Keratinocyte (primary cell): ENCODE measurements around the gene PYROXD2. TPM values are rescaled to one million over a fixed set of nuclear protein-coding genes. Genes with fewer than 3 reads are reported as not detected.

Experiments used
- DNase-seq: peaks from one replicate; pipeline ENCODE4 v3.0.0-alpha.2; 2011; ENCODE audit warnings: low read depth, missing footprints, low spot score
- FAIRE-seq: peaks from 2 replicates; lab custom pipeline; 2011; peaks lifted over from hg19 to GRCh38; lab: Jason Lieb, UNC
- H2AFZ ChIP-seq: 2 replicates; pipeline ENCODE4 v1.6.0; 2012; ENCODE audit warnings: low read length, control low read depth, inconsistent platforms; ENCODE audit not compliant: control insufficient read depth
- H3K27ac ChIP-seq: 2 replicates; pipeline ENCODE4 v1.5.1; 2011; ENCODE audit warnings: low read length; ENCODE audit not compliant: control insufficient read depth, insufficient read depth
- H3K27me3 ChIP-seq: 3 replicates; pipeline ENCODE4 v1.6.0; 2011; ENCODE audit warnings: low read length; ENCODE audit not compliant: control insufficient read depth, insufficient read depth; ENCODE audit errors: extremely low read depth
- H3K36me3 ChIP-seq, 2 experiments: 2 replicates in 1 of 2; 3 replicates in 1 of 2; pipeline ENCODE4 v1.5.1; 2011; ENCODE audit warnings: low read length in 2 of 2, mild to moderate bottlenecking in 1 of 2; ENCODE audit not compliant: control insufficient read depth in 2 of 2, insufficient read depth in 2 of 2; ENCODE audit errors: extremely low read depth in 1 of 2
- H3K4me1 ChIP-seq: 3 replicates; pipeline ENCODE4 v1.5.1; 2011; ENCODE audit warnings: low read length; ENCODE audit not compliant: control insufficient read depth, insufficient read depth; ENCODE audit errors: extremely low read depth
- H3K4me2 ChIP-seq: 3 replicates; pipeline ENCODE4 v1.6.0; 2011; ENCODE audit warnings: low read depth, low read length; ENCODE audit not compliant: control insufficient read depth, insufficient read depth; ENCODE audit errors: extremely low read depth
- H3K4me3 ChIP-seq, 3 experiments: fragments of 200-600 bp in 1 of 3; sonication (generic) in 1 of 3; 2 replicates in 2 of 3; 3 replicates in 1 of 3; pipeline ENCODE4 v1.5.1; 2011 to 2016; ENCODE audit warnings: low read length in 3 of 3, mild to moderate bottlenecking in 3 of 3, control low read depth in 2 of 3, inconsistent platforms in 1 of 3, low read depth in 1 of 3, mixed read lengths in 1 of 3, mixed run types in 1 of 3, moderate library complexity in 1 of 3; ENCODE audit not compliant: control insufficient read depth in 2 of 3, insufficient read depth in 2 of 3; ENCODE audit errors: extremely low read depth in 1 of 3
- H3K79me2 ChIP-seq: 2 replicates; pipeline ENCODE4 v1.6.0; 2012; ENCODE audit warnings: low read length; ENCODE audit not compliant: control insufficient read depth, insufficient read depth
- H3K9ac ChIP-seq: 3 replicates; pipeline ENCODE4 v1.6.0; 2011; ENCODE audit warnings: low read length; ENCODE audit not compliant: control insufficient read depth, insufficient read depth; ENCODE audit errors: extremely low read depth
- H3K9me1 ChIP-seq: 3 replicates; pipeline ENCODE4 v1.6.0; 2011; ENCODE audit warnings: low read length; ENCODE audit not compliant: control insufficient read depth, insufficient read depth; ENCODE audit errors: extremely low read depth
- H3K9me3 ChIP-seq: 2 replicates; pipeline ENCODE4 v1.5.1; 2012; ENCODE audit warnings: low read depth, low read length; ENCODE audit not compliant: control insufficient read depth
- H4K20me1 ChIP-seq: 3 replicates; pipeline ENCODE4 v1.6.0; 2011; ENCODE audit warnings: low read length; ENCODE audit not compliant: control insufficient read depth, insufficient read depth; ENCODE audit errors: extremely low read depth
- EZH2 ChIP-seq: IDR thresholded peaks from one replicate; pipeline ENCODE4 v1.6.1; 2012; ENCODE audit warnings: inconsistent platforms, mild to moderate bottlenecking, low read length, moderate library complexity
- dilution Hi-C: fragments of 300-500 bp; cut with MboI; formaldehyde crosslinking; loops from one replicate; pipeline ENCODE4 v1.7.0; 2020; ENCODE audit warnings: low sequenced_read_pairs; ENCODE audit not compliant: extremely low pct_ligation_motif_present
- polyA plus RNA-seq, 5 experiments: library from polyadenylated mRNA; depleted of rRNA in 3 of 5; stranded (reverse) in 3 of 5; stranded (forward) in 1 of 5; unstranded in 1 of 5; fragments of >200 nt; gene quantifications; 1 replicate in 1 of 5; 2 replicates in 3 of 5; 3 replicates in 1 of 5; pipeline versions ENCODE4 v1.2.1 to v1.2.3, GENCODE V29; 2011 to 2012; ENCODE audit warnings: missing spikeins in 2 of 5, low read depth in 1 of 5, low replicate concordance in 1 of 5
- TF ChIP-seq, protein P1 (sequence below), 3 experiments: IDR thresholded peaks in 1 of 3; conservative IDR thresholded peaks in 1 of 3; optimal IDR thresholded peaks in 1 of 3; 2 replicates in 2 of 3; 3 replicates in 1 of 3; pipeline versions ENCODE3 to v1.5.1; 2011; ENCODE audit warnings: low read length in 3 of 3, mild to moderate bottlenecking in 3 of 3, moderate library complexity in 2 of 3, control low read depth in 1 of 3, inconsistent platforms in 1 of 3; ENCODE audit not compliant: insufficient read depth in 2 of 3; ENCODE audit errors: extremely low read depth in 1 of 3

PYROXD2 gene
- polyA plus RNA-seq, 1 donor (not counting 4 experiments of a cell fraction or from before 2014, with no cell fraction given) = 4.4 TPM

DNA sequence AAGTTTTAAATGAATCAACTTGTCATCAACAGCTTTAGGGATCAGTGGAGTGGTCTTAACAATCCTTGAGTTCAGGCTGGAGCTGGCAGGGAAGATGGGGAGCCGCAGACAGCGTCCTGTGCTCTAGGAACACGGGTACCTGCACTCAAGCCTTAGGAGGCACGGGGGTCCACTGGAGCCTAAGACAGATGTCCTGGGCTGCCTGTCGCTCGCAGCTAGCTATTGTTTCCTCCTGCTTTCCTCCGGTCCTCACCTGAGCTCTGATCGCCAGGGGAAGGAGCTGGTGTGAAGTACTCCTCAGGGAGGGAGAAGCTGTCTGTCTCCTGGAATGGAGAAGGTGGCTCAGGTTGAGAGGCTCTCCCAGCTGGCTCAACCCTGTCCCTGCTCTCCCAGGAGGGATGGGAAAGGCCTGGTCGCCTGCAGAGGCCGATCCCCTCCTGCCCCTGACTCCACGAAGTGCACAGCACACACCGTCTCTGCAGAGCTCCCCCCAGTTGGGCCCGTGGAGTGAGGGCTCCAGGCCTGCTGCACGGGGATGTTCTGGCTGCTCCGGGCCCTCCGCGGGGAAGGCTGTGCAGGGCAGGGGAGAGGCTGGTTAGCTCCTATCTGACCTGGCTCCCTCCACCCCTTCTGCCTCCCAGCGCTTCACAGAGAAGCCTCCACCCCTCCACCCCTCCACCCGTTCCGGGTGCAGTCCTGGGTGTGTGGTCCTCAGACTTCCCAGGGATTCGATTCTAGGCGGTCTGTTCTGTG, 14.5 kb upstream of the PYROXD2 start:
- Histone ChIP-seq H3K9ac (no peak overlapping the region), H3K4me3 (no peak overlapping the region), H3K4me1 (peaks cover 6% of the 10 kb centered on the region), H3K9me1 (no peaks in the 10 kb centered on the region), H2AFZ (no peak overlapping the region), H3K27ac (no peak overlapping the region), H4K20me1 (no peaks in the 10 kb centered on the region), H3K4me2 (no peak overlapping the region), H3K9me3 (no peaks in the 10 kb centered on the region), H3K27me3 (no peaks in the 10 kb centered on the region), H3K36me3 (peaks cover 10 to 34% of the 10 kb centered on the region in 2 experiments), H3K79me2 (no peaks in the 10 kb centered on the region)
- dilution Hi-C loops = no loop called here
- FAIRE-seq (no peak), DNase-seq (no peak)
- TF ChIP-seq, protein P1, sequence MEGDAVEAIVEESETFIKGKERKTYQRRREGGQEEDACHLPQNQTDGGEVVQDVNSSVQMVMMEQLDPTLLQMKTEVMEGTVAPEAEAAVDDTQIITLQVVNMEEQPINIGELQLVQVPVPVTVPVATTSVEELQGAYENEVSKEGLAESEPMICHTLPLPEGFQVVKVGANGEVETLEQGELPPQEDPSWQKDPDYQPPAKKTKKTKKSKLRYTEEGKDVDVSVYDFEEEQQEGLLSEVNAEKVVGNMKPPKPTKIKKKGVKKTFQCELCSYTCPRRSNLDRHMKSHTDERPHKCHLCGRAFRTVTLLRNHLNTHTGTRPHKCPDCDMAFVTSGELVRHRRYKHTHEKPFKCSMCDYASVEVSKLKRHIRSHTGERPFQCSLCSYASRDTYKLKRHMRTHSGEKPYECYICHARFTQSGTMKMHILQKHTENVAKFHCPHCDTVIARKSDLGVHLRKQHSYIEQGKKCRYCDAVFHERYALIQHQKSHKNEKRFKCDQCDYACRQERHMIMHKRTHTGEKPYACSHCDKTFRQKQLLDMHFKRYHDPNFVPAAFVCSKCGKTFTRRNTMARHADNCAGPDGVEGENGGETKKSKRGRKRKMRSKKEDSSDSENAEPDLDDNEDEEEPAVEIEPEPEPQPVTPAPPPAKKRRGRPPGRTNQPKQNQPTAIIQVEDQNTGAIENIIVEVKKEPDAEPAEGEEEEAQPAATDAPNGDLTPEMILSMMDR (optimal IDR thresholded peaks at IDR 0.05 in 1 of 3, IDR thresholded peaks at IDR 0.05 in 1 of 3, conservative IDR thresholded peaks at IDR 0.05 in 1 of 3; ENCODE audit: extremely low read depth in 1 of 3, insufficient read depth in 2 of 3, low read length in 3 of 3) = no peak
- TF ChIP-seq EZH2 = no peak

DNA sequence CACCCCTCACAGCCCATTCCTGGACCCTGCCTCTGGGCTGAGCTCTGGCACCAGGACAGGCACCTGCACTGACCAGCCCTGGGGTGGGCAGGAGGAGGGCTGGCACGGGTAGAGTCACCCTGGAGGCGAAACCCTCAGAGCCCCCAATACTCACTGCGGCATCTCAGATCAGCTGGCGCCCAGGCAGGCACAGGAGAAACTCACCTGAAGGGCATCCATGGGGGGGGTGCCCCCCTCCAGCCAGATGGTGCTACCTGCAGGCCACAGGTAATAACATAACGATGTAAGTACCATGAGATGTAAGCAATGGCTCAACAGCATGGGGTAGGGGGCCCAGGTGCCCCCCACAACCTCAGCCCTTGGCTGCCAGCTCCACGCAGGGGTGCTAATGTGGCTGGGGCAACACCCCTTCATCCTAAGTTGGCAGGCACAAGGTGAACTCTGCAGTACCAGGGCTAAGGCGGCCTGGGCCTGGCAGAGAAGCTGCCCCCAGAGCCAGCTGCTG, 12.1 kb upstream of the PYROXD2 start:
- no peak overlapping the region for H3K9ac ChIP-seq
- dilution Hi-C loops = no loop called here
- FAIRE-seq = no peak

More for the DNA sequence above, 12.1 kb upstream of the PYROXD2 start:
- Histone ChIP-seq H3K4me2 (no peak overlapping the region), H3K4me1 (peaks cover 6% of the 10 kb centered on the region), H3K27me3 (no peaks in the 10 kb centered on the region), H4K20me1 (no peaks in the 10 kb centered on the region), H3K4me3 (no peak overlapping the region), H3K9me1 (no peaks in the 10 kb centered on the region), H3K36me3 (peaks cover 8 to 33% of the 10 kb centered on the region in 2 experiments), H3K27ac (no peak overlapping the region), H3K9me3 (no peaks in the 10 kb centered on the region), H2AFZ (no peak overlapping the region), H3K79me2 (no peaks in the 10 kb centered on the region)
- no peak for TF ChIP-seq EZH2
- TF ChIP-seq, protein P1 (optimal IDR thresholded peaks at IDR 0.05 in 1 of 3, IDR thresholded peaks at IDR 0.05 in 1 of 3, conservative IDR thresholded peaks at IDR 0.05 in 1 of 3; ENCODE audit: extremely low read depth in 1 of 3, insufficient read depth in 2 of 3, low read length in 3 of 3) = no peak
- DNase-seq = no peak
